K562 (cell line): ENCODE measurements around the gene C10orf143. TPM values are rescaled to one million over a fixed set of nuclear protein-coding genes. Genes with fewer than 3 reads are reported as not detected.

Experiments
- ATF6 ChIP-seq: sonication (generic); formaldehyde crosslinking; IDR thresholded peaks from 2 replicates; pipeline ENCODE4 v1.4.0; 2020; ENCODE audit warnings: mild to moderate bottlenecking, missing genetic modification reagents
- KLF13 ChIP-seq: fragments of 450-650 bp; IDR thresholded peaks from 2 replicates; pipeline ENCODE4 v1.6.1; 2016; ENCODE audit warnings: missing genetic modification characterization, low read depth, mild to moderate bottlenecking, missing compliant biosample characterization, moderate library complexity, borderline replicate concordance
- PCBP1 ChIP-seq: fragments of 200-400 bp; formaldehyde crosslinking; IDR thresholded peaks from 2 replicates; pipeline ENCODE4 v1.6.1; 2018; ENCODE audit warnings: mild to moderate bottlenecking, low read depth, low read length; ENCODE audit not compliant: poor library complexity, severe bottlenecking
- RERE ChIP-seq: sonication (generic); formaldehyde crosslinking; IDR thresholded peaks from 2 replicates; pipeline ENCODE4 v1.8.0; 2023; ENCODE audit warnings: missing genetic modification reagents, mild to moderate bottlenecking, borderline replicate concordance
- TOE1 ChIP-seq, 2 experiments: fragments of 450-650 bp in 1 of 2; sonication (generic) in 1 of 2; formaldehyde crosslinking in 1 of 2; IDR thresholded peaks; 2 replicates each; pipeline versions ENCODE4 v1.7.1 to v1.8.0; 2016 to 2022; ENCODE audit warnings: borderline replicate concordance in 2 of 2, mild to moderate bottlenecking in 2 of 2, antibody characterized with exemption in 1 of 2, inconsistent platforms in 1 of 2, low read depth in 1 of 2, missing genetic modification reagents in 1 of 2, moderate library complexity in 1 of 2
- ZFX ChIP-seq: sonication (generic); formaldehyde crosslinking; IDR thresholded peaks from 2 replicates; pipeline ENCODE4 v1.8.0; 2022; ENCODE audit warnings: mild to moderate bottlenecking, missing genetic modification reagents, moderate library complexity
- ZNF263 ChIP-seq: sonication (generic); formaldehyde crosslinking; IDR thresholded peaks from 2 replicates; pipeline ENCODE4 v1.8.0; 2022; ENCODE audit warnings: mild to moderate bottlenecking, missing genetic modification reagents, borderline replicate concordance
- polyA plus RNA-seq, 8 experiments: library from polyadenylated mRNA; depleted of rRNA in 4 of 8; stranded (reverse) in 5 of 8; unstranded in 3 of 8; fragments of >200 nt; fragmentation: Nextera tagmentation in 2 of 8; fragmentation: Illumina TruSeq in 1 of 8; extraction: Ambion mirVana in 2 of 8; extraction: Trizol in 1 of 8; gene quantifications; 2 replicates each; pipeline versions ENCODE4 v1.2.1 to v1.2.3, GENCODE V29; 2011 to 2014; ENCODE audit warnings: inconsistent platforms in 1 of 8, missing spikeins in 1 of 8
- total RNA-seq, 7 experiments: library from RNA; depleted of rRNA in 6 of 7; stranded (reverse); fragments of >200 nt in 6 of 7; fragmentation: Illumina TruSeq in 2 of 7; extraction: Trizol in 2 of 7; gene quantifications; 2 replicates each; pipeline versions ENCODE4 v1.2.1 to v1.2.3, GENCODE V29; 2011 to 2021; ENCODE audit warnings: low replicate concordance in 1 of 7
- TF ChIP-seq, protein P1 (sequence below): sonication (generic); formaldehyde crosslinking; IDR thresholded peaks from 2 replicates; pipeline ENCODE4 v1.8.0; 2022; ENCODE audit warnings: mild to moderate bottlenecking, missing genetic modification reagents
- TF ChIP-seq, protein P2 (sequence below): fragments of 250-450 bp; sonication (Bioruptor Pico); IDR thresholded peaks from 2 replicates; pipeline ENCODE4 v1.4.0; 2020; ENCODE audit warnings: mild to moderate bottlenecking

C10orf143 gene
- total and polyA plus RNA-seq, 9 of the 15 experiments (the other 6 are each of a cell fraction or from before 2014, with no cell fraction given) = 0.07 to 0.42 (median 0.25) TPM; not detected in 2

DNA sequence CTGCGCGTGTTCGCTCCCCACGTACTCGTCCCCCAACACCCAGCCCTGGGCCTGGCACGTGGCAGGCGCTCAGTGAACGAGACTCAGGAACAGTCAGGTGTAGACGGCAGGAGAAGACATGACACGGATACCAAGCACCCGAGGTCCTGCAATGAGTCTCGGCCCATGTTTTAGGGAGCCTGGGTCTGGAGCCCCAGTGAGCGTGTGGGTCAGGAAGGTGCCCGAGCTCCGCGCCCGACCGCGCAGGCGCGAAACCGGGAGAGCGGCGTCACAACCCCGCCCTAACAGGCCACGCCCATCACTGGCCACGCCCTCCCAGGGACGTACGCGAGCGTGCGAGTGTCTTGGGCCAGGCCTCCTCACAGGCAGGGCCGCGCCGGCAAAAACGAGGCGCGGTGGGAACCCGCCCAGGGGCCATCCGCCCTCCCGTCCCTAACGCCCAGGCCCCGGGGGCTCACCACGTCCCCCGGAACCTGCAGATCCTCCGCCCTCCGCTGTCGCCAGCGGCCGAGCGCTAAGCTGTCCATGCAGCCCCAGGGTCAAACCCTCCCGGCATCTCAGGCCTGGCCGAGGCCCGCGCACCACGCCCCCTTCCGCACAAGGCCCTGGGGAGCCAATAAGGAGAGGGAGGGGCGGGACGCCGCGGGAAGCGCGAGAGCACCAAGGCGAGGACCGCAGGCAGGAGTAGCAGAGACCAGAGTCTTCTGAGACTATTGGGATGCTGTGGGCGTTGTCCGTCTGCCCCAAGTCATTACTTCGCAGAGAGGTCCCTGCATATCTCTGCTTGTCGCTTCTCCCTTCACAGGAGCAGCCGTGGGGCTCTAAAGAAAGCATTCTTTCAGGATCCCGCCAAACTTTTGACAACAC is at the start of gene C10orf143 (continued):
- TF ChIP-seq ATF6 (CRISPR knock-in tag) (peak; percentile 56; the same call in 1 of the 2 replicates), ZNF263 (CRISPR knock-in tag) (0 out of 2 replicates have a peak, but pooled peaks have one; percentile 3), TOE1 (IDR thresholded peaks at IDR 0.05; ENCODE audit: borderline replicate concordance) (peak; percentile 71; the same call in 1 of the 2 replicates), TOE1 (CRISPR knock-in tag; IDR thresholded peaks at IDR 0.05; ENCODE audit: borderline replicate concordance, low read depth) (no peak), RERE (no peak), PCBP1 (peak; percentile 50), KLF13 (tag) (peak; percentile 94), ZFX (peak; percentile 99)
- TF ChIP-seq, protein P1, sequence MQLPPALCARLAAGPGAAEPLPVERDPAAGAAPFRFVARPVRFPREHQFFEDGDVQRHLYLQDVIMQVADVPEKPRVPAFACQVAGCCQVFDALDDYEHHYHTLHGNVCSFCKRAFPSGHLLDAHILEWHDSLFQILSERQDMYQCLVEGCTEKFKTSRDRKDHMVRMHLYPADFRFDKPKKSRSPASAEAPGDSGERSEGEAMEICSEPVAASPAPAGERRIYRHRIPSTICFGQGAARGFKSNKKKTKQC (CRISPR knock-in tag) = no peak
- TF ChIP-seq, protein P2, sequence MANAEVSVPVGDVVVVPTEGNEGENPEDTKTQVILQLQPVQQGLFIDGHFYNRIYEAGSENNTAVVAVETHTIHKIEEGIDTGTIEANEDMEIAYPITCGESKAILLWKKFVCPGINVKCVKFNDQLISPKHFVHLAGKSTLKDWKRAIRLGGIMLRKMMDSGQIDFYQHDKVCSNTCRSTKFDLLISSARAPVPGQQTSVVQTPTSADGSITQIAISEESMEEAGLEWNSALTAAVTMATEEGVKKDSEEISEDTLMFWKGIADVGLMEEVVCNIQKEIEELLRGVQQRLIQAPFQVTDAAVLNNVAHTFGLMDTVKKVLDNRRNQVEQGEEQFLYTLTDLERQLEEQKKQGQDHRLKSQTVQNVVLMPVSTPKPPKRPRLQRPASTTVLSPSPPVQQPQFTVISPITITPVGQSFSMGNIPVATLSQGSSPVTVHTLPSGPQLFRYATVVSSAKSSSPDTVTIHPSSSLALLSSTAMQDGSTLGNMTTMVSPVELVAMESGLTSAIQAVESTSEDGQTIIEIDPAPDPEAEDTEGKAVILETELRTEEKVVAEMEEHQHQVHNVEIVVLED (CRISPR knock-in tag) = peak; percentile 83
